ENCODE results near the gene XXYLT1.
"Not testable (repeated sequence)": the region's sequence is repeated elsewhere in the genome, so short reads cannot be mapped to it uniquely, and the experiment has no call there.

XXYLT1 gene

GRCh38 chr3:195052939-195053338 is 218.0 kb downstream of the XXYLT1 start:
- no peak for DNase-seq (ENCODE audit: low read depth in 2 of 2, low spot score in 1 of 2)

GRCh38 chr3:195050296-195050695 is 220.7 kb downstream of the XXYLT1 start:
- not testable (repeated sequence) for DNase-seq (ENCODE audit: low read depth in 2 of 2, low spot score in 1 of 2)

GRCh38 chr3:195048059-195048905 is 222.7 kb downstream of the XXYLT1 start:
- DNase-seq (ENCODE audit: low read depth in 2 of 2, low spot score in 1 of 2), result no peak

- no peak for DNase-seq (ENCODE audit: low read depth in 2 of 2, low spot score in 1 of 2)
Observed at GRCh38 chr3:195047536-195047935, 223.4 kb downstream of the XXYLT1 start.

GRCh38 chr3:195046441-195046840 is 224.5 kb downstream of the XXYLT1 start:
- no peak for DNase-seq (ENCODE audit: low read depth in 2 of 2, low spot score in 1 of 2)

- DNase-seq (ENCODE audit: low read depth in 2 of 2, low spot score in 1 of 2), result no peak
Observed at GRCh38 chr3:195045481-195046210, 225.3 kb downstream of the XXYLT1 start.

- DNase-seq (ENCODE audit: low read depth in 2 of 2, low spot score in 1 of 2), result no peak
Observed at GRCh38 chr3:195044411-195044810, 226.5 kb downstream of the XXYLT1 start.

GRCh38 chr3:195043607-195044339 is 227.2 kb downstream of the XXYLT1 start:
- DNase-seq (ENCODE audit: low read depth in 2 of 2, low spot score in 1 of 2), result no peak

- DNase-seq (ENCODE audit: low read depth in 2 of 2, low spot score in 1 of 2), result no peak
Observed at GRCh38 chr3:195042743-195043606, 228.0 kb downstream of the XXYLT1 start.

GRCh38 chr3:195041871-195042742 is 228.9 kb downstream of the XXYLT1 start:
- no peak for DNase-seq (ENCODE audit: low read depth in 2 of 2, low spot score in 1 of 2)

- no peak for DNase-seq (ENCODE audit: low read depth in 2 of 2, low spot score in 1 of 2)
Observed at GRCh38 chr3:195040773-195041520, 230.0 kb downstream of the XXYLT1 start.

- no peak for DNase-seq (ENCODE audit: low read depth in 2 of 2, low spot score in 1 of 2)
Observed at GRCh38 chr3:195040094-195040493, 230.9 kb downstream of the XXYLT1 start.

GRCh38 chr3:195039180-195039843 is 231.6 kb downstream of the XXYLT1 start:
- DNase-seq (ENCODE audit: low read depth in 2 of 2, low spot score in 1 of 2), result no peak

- DNase-seq (ENCODE audit: low read depth in 2 of 2, low spot score in 1 of 2), result no peak
Observed at GRCh38 chr3:195038161-195038560, 232.8 kb downstream of the XXYLT1 start.

GRCh38 chr3:195037586-195037985 is 233.4 kb downstream of the XXYLT1 start:
- not testable (repeated sequence) for DNase-seq (ENCODE audit: low read depth in 2 of 2, low spot score in 1 of 2)

GRCh38 chr3:195036974-195037373 is 234.0 kb downstream of the XXYLT1 start:
- DNase-seq (ENCODE audit: low read depth in 2 of 2, low spot score in 1 of 2), result no peak

GRCh38 chr3:195036574-195036973 is 234.4 kb downstream of the XXYLT1 start:
- DNase-seq (ENCODE audit: low read depth in 2 of 2, low spot score in 1 of 2), result no peak

GRCh38 chr3:195036203-195036505 is 234.8 kb downstream of the XXYLT1 start:
- DNase-seq (ENCODE audit: low read depth in 2 of 2, low spot score in 1 of 2), result no peak

Data from stimulated activated CD8-positive, alpha-beta memory T cell treated with anti-CD3 and anti-CD28 coated beads, Interleukin-4, amount 100 ng/mL, for 1 hour (primary cell).